Cerebellar cortex (tissue), 1 donor: ENCODE measurements around the gene MICU2.
A peak's percentile ranks its signal among the peaks of the same experiment; 100 is the strongest.

Experiments used
- DNase-seq: peaks from one replicate; pipeline ENCODE4 v3.0.0-alpha.2; 2015; ENCODE audit warnings: low spot score

The MICU2 gene, protein sequence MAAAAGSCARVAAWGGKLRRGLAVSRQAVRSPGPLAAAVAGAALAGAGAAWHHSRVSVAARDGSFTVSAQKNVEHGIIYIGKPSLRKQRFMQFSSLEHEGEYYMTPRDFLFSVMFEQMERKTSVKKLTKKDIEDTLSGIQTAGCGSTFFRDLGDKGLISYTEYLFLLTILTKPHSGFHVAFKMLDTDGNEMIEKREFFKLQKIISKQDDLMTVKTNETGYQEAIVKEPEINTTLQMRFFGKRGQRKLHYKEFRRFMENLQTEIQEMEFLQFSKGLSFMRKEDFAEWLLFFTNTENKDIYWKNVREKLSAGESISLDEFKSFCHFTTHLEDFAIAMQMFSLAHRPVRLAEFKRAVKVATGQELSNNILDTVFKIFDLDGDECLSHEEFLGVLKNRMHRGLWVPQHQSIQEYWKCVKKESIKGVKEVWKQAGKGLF

DNA sequence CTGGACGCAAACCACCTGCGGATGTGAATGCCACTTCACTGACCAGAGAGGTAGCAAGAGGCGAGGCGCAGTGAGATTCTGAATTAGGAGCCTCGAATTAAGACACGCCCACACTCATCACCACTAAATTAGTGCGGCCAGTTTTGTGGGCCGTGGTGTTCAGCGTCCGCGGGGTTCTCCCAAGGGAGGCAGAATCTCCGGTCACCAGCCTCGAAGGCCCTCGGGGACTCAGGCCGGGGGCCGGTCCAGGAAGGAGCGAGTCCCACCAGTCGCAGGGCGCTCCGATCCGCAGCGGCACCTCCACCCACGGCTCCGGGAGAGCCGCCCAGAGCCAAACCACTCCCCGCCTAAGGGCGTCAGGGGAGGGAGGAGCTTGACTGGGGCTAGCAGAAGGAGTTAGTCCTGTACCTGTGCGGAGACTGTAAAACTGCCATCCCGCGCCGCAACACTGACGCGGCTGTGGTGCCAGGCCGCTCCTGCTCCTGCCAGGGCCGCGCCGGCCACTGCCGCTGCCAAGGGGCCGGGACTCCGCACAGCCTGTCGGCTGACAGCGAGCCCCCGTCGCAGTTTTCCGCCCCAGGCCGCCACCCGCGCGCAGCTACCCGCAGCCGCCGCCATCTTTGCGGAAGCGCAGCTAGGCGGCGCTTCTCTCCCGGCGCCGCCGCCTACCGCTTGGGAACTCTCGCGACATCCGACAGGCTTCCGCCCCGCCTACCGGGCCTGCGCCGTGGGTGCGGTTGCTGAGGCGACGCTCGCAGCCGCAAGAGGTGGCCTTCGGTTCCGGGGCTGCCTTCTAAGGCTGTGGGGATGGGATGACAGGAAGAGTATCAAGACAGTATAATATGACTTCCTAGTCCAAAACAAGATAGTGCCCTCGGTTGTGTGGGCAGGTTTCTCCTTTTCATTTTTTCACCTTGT lies at the start of gene MICU2:
Gene MICU2 (minus strand): TSS at position 640 of the 918 bp plus-strand sequence. CDS start 22 bp downstream, at position 618.
- peak; percentile 94 for DNase-seq

DNA sequence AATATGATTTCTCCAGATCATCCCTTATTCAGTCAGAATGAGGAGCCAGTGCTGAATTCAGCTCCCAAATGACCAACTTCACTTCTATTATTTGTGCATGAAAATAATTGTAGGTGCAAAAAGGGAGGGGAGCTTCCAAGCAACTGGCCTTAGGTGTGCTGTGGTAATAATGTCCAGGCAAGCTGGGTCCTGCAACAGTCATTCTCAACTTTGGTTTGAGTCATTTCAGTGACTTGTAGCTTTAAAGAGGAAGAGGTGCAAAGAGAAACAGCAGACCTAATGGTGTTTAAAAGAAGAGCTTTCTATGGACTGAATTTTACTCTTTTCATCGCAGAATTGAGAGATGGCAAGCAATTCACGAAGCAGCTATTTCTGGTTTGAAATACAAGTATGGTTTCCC lies 37.7 kb upstream of the MICU2 start:
- DNase-seq: no peak

DNA sequence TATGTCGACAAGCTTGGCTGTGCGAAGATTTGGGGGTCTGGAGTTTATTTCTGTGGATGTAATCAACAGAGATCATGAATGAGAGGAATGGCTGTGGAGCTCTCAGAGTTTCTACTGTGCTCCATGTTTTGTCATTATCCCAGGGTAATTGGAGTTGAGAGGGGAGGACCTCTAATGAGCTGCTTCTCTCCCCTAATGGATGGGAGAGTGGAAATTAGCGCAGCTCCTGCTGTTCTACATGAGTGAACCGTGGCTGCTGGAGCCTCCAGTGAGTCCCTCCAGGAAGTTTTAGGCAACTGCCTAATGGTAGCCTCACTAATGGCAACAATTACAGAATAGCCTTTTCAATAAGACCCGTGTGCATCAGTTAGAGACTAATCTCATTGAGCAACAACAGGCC lies 35.6 kb upstream of the MICU2 start:
- no peak for DNase-seq

DNA sequence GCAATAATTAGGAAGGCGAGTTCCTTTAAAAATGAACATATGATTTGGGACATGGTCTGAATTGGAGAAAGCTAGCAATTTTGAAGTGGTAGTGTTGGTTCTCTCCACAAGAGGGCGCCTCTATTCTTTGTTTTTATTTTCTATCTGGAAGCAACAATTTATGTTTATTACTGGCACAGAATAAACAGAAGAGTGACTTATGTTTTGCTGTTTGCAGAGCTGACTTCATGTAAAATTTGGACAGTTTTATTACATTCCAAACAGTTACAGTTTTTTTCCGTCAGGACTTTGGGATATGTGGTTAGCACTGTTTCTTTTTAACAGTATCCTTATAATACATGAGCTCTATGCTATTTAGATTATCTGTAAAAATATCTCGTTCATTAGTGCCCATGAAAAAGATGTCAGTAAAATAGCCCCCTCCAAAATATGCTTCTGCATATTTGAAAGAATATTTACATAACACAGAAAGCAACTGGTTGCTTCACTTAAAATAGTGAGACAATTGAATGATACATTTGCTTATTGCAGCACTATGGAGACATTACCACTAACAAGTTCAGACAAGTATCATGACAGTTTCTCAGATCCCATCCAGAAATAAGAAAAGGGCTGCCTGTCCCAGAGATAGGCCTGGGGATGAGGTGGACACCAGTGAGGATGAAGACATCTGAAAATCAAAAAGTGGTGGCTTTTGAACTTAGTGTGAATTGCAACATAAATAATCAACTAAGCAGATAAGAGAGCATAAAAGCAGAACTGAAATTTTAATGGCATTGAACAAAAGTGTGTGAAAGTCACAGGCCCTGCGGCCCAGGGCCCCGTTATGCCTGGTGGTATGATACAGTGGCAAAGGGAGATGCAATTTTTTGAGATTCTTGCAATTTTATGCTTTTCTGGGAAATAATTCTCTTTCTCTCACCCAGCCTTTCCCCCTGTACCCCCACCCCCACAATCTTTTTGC lies 34.6 kb upstream of the MICU2 start:
- peak; percentile 55 for DNase-seq

DNA sequence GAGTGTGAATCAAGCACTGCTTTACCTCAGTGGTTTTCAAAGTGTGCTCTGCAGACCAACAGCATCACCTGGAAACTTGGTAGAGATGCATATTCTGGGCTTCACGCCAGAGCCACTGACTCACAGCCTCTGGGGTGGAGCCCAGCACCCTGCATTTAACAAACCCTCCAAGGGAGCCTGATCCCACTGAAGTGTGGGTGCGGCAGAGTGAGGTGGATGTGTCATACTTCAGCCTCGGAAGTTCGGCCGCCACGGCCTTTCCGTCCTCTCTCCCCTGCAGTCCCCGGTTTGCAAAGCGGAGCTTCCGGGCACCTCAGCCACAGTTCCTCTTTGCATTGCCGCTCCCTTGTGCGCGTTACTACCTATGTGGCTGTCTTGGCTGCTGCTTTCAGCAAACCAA lies 33.3 kb upstream of the MICU2 start:
- DNase-seq: no peak

DNA sequence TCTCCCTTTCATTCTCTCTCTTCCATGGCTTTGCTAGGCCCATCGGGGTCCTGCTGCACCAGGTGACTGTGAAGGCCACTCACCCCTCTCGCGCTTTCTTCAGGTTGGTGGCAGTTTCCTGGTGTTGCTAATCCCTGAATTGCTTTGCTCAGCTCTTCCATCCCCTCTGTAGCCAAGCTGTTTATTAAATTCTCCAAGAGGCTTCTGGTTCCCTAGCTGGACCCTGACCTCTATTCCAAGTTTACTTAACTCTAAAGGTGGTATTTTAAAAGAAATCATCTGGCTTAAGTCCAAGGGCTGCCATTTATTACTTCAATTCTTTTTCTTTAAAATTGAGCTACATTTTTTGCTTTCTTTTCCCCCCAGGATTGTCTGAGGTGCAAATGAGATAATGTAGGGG lies 32.7 kb upstream of the MICU2 start:
- DNase-seq: no peak

DNA sequence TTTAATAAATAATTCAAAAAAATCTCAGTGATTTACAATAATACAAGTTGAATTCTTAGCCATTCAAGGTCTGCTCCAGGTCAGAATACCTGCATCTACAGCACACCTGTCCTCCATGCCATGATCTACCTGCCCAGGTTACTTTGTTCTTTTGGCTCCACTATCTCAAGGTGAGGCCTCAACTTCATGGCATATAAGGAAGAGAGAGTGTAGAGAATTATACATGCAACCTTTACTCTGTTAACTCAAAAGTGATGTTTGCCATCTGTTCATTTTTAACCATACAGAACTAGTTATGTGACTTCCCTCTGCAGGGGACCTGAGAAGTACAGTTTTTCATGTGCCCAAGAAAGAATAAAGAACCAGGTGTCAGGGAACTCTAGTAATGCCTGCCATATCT lies 28.2 kb upstream of the MICU2 start:
- no peak for DNase-seq

DNA sequence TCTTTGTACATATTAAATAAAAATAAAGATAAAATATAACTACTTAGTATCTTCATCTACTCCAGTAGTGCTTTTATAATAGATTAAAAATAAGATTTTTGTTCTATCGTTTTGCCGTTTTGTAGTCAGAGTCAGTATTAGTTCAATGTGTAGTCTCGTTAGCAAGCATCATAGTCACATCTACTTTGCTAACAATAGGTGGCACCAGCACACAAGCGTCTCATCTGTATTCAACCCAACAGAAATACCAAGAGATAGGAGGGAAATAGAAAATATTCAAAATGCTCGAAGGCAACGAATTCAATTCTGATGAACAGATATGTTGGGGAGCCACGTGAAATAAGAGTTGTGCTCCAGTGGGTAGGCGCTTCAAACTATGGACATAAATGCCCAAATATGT lies 21.4 kb upstream of the MICU2 start:
- peak; percentile 42 for DNase-seq

DNA sequence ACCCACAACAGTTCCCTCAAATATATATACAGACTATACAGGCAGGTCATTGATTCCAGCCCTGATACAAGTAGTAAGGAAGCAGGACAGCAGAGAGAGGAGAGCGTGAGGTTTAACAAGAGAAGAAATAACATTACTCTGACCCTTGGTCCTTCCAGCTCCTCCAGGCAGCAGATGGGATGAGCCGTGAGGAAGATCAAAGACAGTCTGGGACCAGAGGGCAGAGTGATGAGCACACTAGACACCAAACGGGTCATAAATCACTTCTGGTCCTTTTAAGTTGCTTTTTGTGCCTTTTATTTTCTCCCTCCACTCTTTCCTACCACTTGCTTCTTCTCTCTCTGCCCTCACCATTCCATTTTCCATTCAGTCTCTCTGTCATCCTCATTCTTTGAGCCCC lies 16.9 kb upstream of the MICU2 start:
- DNase-seq: no peak

DNA sequence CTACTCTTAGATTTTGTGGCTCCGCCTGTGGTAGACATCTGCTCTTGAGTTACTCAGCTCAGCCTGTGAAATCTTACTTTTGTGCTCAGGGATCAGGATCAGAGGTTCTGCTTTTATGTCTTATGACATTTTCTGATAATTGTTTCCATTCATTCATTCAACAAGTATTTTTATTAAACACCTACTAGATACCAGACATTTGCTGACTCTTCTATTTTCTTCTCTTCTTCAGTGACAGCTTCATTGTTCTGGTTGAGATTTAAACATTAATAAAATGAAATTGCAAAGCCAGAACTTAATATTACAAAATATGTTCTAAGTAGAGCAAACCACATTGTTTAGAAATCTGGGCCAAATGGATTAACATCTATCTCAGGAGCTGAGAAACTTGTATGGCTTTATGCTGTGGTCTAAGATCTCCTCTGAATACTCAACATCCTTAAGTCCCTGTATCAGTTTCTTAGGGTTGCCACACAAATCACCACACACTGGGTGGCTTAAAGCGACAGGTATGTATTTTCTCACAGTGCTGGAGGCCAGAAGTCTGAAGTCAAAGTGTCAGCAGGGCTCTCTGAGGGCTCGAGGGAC lies 15.8 kb upstream of the MICU2 start:
- no peak for DNase-seq

DNA sequence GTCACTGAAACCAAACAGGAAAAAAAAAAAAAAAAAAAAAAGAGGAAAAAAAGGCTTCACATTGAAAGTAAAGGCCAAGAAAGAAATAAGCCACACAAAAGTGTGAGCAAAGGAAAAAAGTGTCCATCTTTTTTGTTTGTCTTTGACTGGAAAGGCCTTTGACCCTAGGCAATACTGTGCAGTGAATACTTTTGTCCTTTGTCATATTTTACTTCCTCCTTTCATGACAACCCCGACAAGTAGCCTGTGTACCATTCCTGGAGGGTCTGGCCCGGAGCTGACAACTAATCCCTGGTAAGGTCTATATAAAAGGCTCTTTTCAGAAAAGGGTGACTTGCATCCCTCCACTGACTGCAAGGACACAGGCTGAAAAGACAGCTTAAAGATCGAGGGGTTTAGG lies 12.9 kb upstream of the MICU2 start:
- DNase-seq: no peak

DNA sequence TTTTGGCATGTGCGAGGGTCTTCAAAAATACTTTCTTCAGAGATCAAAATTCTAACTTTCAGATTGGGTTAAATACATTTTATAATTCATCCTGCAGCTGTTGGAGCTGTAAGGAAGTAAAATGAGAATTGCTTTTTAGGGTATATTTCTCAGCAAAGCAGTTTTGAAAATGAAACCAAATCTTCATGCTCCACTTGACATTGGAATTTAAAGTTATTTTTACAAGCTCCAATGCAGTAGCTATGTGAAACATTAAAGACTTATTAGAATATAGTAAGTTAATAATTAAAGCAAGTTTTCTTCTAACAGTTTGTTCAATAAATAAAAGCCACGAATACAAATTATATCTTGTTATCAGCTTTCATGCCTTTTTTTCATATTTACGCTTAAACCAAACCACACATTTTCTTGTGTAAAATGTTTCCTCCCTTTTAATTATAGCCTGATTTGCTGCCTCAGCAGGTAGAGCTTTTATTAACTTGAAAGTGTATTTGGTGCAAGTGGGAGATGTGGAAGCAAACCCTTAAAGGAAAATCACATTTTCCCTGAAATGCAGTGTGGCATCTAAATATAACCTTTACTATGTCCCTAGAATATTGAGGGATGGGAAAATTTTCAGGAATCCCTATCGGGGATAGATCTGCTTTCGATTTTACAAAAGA lies 12.4 kb upstream of the MICU2 start:
- DNase-seq: no peak

DNA sequence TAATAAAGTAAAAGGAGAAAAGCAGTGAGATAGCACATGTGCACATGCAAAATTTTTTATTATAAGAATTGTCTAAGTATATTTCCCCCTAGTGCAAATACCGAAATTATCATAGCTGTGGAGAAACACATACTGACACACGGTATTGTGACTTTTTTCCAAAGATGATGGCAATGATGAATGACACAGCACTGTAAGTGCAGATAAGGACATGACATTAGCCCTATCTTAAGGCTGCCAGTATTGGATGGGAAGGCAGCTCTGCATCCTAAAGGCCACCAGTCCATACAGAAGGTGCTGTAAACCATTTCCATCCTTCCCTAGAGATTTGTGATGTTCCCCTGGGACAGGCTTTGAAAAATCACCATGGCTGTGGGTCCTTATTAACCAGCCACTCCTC lies 11.5 kb upstream of the MICU2 start:
- DNase-seq: no peak

DNA sequence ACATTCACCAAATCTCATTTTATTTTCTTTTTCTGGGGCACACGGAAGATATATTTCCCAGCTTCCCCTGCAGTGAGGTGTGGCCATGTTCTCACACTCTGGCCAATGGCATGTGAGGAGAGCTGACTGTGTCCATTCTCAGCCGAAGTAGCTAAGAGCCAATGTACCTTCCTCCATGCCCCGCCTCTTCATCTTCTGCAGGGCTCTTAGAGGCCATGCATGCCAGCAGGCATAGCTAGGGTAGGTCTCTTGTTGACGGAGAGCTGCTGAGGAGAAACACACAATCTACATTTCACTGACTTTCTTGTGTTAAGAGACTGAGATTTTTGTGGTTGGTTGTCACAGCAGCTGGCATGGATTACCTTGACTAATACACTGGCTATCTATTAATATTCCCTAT lies 9.8 kb upstream of the MICU2 start:
- DNase-seq: no peak

DNA sequence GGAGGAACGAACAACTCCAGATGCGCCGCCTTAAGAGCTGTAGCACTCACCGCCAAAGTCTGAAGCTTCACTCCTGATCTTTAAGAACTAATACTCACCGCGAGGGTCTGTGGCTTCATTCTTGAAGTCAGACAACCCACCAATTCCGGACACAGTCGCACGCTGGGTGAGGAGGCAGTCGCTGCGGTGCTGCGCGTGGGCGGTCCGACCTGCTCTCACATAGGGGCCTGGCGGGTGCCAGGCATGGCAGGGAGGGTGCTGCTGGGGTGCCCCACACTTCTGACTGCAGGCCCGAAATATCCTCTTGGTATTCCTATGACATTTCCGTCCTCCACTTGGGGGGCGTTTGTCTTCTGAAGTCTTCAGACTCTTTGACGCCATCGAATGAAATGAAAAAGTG lies 7.4 kb upstream of the MICU2 start:
- DNase-seq: no peak

DNA sequence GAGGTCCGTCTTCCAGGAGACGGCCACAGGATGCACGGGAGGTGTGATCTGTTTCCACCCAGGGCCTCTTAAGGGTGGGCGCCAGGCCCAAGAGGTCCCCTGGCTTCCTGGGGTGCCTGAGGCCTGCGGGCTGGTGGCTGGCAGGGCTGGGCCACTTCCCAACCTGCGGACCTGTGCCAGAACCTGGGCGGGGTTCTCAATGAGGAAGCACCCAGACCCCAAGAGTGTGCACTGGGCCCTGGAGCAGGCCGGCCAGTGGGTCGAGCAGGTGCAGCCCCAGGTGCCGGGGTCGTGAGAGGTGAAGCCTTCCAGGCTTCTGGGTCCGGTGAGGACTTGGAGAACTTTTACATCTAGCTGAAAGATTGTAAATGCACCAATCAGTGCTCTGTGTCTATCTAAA lies 6.7 kb upstream of the MICU2 start:
- DNase-seq: no peak

DNA sequence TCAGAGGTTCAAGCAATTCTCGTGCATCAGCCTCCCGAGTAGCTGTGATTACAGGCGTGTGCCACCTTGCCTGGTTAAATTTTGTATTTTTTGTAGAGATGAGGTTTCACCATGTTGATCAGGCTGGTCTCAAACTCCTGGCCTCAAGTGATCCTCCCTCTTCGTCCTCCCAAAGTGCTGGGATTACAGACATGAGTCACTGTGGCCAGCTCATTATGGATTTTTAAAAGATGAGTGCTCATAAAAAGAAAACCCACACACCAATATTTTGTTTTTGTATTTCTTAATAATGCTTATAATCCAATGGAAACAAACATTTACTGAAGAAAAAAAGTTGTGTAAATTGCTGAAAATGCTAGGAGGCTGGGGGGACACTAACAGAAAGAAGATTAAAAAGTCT lies 5.0 kb upstream of the MICU2 start:
- DNase-seq: no peak

DNA sequence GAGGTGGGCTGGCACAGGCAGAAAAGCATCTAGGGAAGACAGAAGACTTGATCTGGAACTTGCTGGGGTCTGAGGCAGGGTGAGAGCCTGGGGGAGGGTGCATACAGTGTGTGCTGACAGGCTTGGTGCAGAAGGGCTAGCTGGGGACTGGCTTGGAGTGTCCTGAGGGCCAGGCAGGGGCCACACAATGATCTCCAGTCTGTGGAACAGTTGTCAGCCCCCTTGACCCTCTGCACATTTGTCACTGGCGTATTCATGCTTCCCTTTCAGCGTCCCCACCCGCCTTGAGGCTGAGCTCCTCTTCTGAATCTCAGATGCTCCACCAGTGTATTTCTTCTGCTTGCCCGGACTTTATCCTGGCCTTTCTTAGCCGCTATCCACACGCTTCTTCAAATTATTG lies 2.8 kb upstream of the MICU2 start:
- no peak for DNase-seq

DNA sequence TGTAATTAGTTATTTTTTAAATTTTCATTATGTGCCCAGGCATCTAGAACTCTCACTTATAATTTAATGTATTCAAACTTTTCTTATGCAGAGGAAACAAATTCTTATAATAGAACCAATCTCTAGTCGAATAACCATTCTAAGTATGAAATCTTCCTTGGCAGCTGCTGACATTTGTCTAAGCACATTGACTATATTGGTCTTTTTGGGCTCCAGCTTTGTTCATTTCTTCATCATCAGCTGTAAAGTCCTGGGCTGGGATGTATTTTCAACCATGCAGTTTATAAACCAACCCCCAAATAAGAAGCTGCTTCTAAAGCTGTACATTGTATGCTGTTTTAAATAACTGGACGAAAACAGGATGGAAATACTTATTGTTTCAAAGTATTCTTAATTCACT lies 2.3 kb upstream of the MICU2 start:
- DNase-seq: no peak

DNA sequence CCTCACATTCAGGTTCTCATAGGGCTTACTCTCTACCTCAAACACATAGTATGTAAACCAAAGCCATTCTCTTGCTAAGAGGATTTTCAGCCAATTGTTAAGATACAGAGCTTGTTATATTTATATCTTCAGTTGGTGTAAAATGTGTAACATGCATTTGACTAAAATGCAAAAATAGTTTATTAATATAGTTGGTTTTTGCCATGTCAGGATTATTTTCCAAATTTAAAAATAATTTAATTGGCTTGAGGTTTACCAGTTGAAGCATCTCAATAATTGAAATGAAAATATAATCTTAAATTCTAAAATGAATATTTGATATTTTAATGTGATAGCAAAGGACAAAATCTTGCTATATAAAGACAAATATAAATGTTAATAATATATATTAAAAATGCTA lies 7.2 kb downstream of the MICU2 start:
- DNase-seq: no peak

DNA sequence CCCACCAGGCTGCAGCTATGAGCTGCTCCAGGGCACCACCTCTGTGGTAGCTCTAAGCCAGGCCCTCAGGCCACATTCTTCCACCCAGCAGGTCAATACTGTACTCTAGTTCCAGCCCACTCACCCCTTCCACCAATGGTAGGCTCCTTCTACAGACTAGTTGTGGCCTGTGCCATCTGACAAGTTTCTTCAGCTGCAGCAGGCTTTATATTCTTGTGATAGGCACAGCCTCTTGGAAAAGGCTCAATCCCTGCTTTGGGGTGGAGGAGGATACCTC lies 8.5 kb downstream of the MICU2 start:
- DNase-seq: no peak
